Panc1 (cell line): ENCODE measurements around the gene FAT2.

Source experiments
- TF ChIP-seq, protein P1 (sequence below): fragments of 450-650 bp; IDR thresholded peaks from 2 replicates; pipeline ENCODE4 v1.5.1; 2017; ENCODE audit warnings: mild to moderate bottlenecking
- TF ChIP-seq, protein P2 (sequence below), 2 experiments: IDR thresholded peaks; 2 replicates each; pipeline ENCODE4 v1.6.1; 2011 to 2012; ENCODE audit warnings: low read depth in 2 of 2, control low read depth in 1 of 2, low read length in 1 of 2, mild to moderate bottlenecking in 1 of 2, moderate library complexity in 1 of 2; ENCODE audit not compliant: insufficient read depth in 1 of 2

DNA sequence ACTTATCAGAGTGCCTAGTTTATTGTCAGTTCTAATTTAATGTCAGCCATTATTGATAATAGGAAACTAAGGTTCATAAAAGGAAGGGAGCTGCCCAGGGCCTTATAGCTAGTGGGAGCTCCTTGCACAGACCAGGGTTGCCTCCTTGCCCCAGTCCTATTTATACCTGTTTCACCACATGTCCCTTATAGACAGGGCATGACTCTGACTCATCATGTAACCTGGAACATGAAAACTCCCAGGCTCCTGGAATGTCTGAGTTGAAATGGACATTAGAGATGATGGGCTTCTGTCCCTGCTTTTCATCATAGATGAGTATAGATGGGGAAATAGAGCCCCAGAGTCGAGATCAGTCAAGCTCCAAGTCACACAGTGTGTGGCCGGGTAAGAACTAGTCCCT, 21.1 kb downstream of the FAT2 start:
- TF ChIP-seq, protein P1, sequence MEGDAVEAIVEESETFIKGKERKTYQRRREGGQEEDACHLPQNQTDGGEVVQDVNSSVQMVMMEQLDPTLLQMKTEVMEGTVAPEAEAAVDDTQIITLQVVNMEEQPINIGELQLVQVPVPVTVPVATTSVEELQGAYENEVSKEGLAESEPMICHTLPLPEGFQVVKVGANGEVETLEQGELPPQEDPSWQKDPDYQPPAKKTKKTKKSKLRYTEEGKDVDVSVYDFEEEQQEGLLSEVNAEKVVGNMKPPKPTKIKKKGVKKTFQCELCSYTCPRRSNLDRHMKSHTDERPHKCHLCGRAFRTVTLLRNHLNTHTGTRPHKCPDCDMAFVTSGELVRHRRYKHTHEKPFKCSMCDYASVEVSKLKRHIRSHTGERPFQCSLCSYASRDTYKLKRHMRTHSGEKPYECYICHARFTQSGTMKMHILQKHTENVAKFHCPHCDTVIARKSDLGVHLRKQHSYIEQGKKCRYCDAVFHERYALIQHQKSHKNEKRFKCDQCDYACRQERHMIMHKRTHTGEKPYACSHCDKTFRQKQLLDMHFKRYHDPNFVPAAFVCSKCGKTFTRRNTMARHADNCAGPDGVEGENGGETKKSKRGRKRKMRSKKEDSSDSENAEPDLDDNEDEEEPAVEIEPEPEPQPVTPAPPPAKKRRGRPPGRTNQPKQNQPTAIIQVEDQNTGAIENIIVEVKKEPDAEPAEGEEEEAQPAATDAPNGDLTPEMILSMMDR = no peak
- TF ChIP-seq, protein P2, sequence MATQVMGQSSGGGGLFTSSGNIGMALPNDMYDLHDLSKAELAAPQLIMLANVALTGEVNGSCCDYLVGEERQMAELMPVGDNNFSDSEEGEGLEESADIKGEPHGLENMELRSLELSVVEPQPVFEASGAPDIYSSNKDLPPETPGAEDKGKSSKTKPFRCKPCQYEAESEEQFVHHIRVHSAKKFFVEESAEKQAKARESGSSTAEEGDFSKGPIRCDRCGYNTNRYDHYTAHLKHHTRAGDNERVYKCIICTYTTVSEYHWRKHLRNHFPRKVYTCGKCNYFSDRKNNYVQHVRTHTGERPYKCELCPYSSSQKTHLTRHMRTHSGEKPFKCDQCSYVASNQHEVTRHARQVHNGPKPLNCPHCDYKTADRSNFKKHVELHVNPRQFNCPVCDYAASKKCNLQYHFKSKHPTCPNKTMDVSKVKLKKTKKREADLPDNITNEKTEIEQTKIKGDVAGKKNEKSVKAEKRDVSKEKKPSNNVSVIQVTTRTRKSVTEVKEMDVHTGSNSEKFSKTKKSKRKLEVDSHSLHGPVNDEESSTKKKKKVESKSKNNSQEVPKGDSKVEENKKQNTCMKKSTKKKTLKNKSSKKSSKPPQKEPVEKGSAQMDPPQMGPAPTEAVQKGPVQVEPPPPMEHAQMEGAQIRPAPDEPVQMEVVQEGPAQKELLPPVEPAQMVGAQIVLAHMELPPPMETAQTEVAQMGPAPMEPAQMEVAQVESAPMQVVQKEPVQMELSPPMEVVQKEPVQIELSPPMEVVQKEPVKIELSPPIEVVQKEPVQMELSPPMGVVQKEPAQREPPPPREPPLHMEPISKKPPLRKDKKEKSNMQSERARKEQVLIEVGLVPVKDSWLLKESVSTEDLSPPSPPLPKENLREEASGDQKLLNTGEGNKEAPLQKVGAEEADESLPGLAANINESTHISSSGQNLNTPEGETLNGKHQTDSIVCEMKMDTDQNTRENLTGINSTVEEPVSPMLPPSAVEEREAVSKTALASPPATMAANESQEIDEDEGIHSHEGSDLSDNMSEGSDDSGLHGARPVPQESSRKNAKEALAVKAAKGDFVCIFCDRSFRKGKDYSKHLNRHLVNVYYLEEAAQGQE (IDR thresholded peaks at IDR 0.05; ENCODE audit: insufficient read depth in 1 of 2, low read depth in 2 of 2, low read length in 1 of 2) = no peak
